ENCODE measurements around the gene ZNF366. TPM values are rescaled to one million over a fixed set of nuclear protein-coding genes. Genes with fewer than 3 reads are reported as not detected.
A peak's percentile ranks its signal among the peaks of the same experiment; 100 is the strongest.

The ZNF366 gene
- total and polyA plus RNA-seq, 2 of the 13 experiments (the other 11 are each of a cell fraction or from before 2014, with no cell fraction given): not detected

DNA sequence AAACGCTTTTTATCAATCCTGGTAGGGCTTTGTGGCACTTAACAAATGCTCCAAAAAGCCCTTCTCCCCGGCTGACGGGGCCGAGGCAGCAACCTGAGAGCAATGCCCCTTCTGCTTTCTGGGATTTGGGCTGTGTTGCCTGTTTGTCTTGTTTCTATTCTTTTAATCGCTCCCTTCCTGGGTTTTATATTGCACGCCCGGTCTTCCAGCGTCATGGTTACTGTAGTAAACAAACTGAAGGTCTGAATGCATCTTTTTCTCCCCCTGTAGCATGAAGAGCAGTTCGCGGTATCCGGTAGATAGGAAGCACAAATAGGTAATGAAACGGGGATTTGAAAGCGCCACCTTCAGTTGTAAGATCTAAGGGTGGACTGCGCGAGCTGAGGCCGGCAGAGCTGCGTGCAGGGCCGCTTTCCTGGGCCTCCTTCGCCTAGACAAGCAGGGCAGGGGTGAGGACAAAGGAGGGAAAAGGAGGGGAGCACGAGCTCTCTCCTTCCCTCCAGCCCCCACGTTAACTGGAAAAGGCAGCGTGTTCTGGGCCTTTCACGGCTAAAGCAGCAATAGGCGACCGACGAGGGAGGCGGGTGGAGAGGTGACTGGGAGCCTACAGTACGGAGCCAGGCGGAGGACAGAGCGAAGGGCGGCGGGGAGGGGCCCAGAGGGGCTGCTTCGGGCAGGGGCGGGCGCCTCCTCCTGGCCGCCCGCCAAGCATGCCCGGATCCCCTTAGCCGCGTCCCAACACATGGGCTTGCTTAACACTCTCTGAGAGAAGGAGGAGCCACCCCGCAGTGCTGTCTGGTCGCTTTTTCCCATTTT lies 49.3 kb upstream of the ZNF366 start (continued):
- peak; percentile 52; the same call in 1 of the 2 replicates for TF ChIP-seq TFDP1 (CRISPR knock-in tag; IDR thresholded peaks at IDR 0.05; ENCODE audit: borderline replicate concordance)
- TF ChIP-seq NCOA2 (CRISPR knock-in tag; IDR thresholded peaks at IDR 0.05): no peak
- no peak for TF ChIP-seq RFX5 (IDR thresholded peaks at IDR 0.05; ENCODE audit: low read depth, low read length)
- TF ChIP-seq NRL (CRISPR knock-in tag; IDR thresholded peaks at IDR 0.05; ENCODE audit: borderline replicate concordance): no peak
- TF ChIP-seq FOXO4 (CRISPR knock-in tag; conservative IDR thresholded peaks at IDR 0.05): no peak
- TF ChIP-seq ZBTB7B (CRISPR knock-in tag; IDR thresholded peaks at IDR 0.05): peak; percentile 27; the same call in 1 of the 2 replicates
- no peak for TF ChIP-seq ZNF367 (CRISPR knock-in tag; IDR thresholded peaks at IDR 0.05; ENCODE audit: borderline replicate concordance)
- TF ChIP-seq, protein P1, sequence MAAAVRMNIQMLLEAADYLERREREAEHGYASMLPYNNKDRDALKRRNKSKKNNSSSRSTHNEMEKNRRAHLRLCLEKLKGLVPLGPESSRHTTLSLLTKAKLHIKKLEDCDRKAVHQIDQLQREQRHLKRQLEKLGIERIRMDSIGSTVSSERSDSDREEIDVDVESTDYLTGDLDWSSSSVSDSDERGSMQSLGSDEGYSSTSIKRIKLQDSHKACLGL (CRISPR knock-in tag; IDR thresholded peaks at IDR 0.05): no peak
- 0 out of 2 replicates have a peak, but pooled peaks have one; percentile 3 for TF ChIP-seq SIN3A (IDR thresholded peaks at IDR 0.05; ENCODE audit: borderline replicate concordance, low read depth, low read length)
- peak; percentile 48; the same call in 1 of the 2 replicates for TF ChIP-seq HIVEP1 (CRISPR knock-in tag; IDR thresholded peaks at IDR 0.05)
- TF ChIP-seq MBNL3 (CRISPR knock-in tag; conservative IDR thresholded peaks at IDR 0.05): no peak
- no peak for TF ChIP-seq CREB3 (CRISPR knock-in tag; IDR thresholded peaks at IDR 0.05)
- no peak for TF ChIP-seq SPEN (CRISPR knock-in tag; IDR thresholded peaks at IDR 0.05; ENCODE audit: low read depth)
- TF ChIP-seq ZKSCAN5 (CRISPR knock-in tag; IDR thresholded peaks at IDR 0.05): no peak
- no peak for TF ChIP-seq GZF1 (CRISPR knock-in tag; IDR thresholded peaks at IDR 0.05)
- no peak for TF ChIP-seq ATF4 (CRISPR knock-in tag; IDR thresholded peaks at IDR 0.05)
- 0 out of 2 replicates have a peak, but pooled peaks have one; percentile 44 for TF ChIP-seq HNF1B (CRISPR knock-in tag; IDR thresholded peaks at IDR 0.05)
- no peak for TF ChIP-seq PHB2 (IDR thresholded peaks at IDR 0.05; ENCODE audit: partially characterized antibody)
- TF ChIP-seq ETV6 (CRISPR knock-in tag; conservative IDR thresholded peaks at IDR 0.05): no peak
- no peak for TF ChIP-seq NFE2L2 (IDR thresholded peaks at IDR 0.05; ENCODE audit: low read length)
- TF ChIP-seq ZNF567 (CRISPR knock-in tag; IDR thresholded peaks at IDR 0.05; ENCODE audit: borderline replicate concordance): no peak
- no peak for TF ChIP-seq CCDC6 (CRISPR knock-in tag; IDR thresholded peaks at IDR 0.05)

All from HepG2 (cell line).